ENCODE data around the gene CNIH2. TPM values are rescaled to one million over a fixed set of nuclear protein-coding genes. Genes with fewer than 3 reads are reported as not detected.

CNIH2 gene
- total RNA-seq, 1 experiment from 2014 or later: 1.3 TPM

DNA sequence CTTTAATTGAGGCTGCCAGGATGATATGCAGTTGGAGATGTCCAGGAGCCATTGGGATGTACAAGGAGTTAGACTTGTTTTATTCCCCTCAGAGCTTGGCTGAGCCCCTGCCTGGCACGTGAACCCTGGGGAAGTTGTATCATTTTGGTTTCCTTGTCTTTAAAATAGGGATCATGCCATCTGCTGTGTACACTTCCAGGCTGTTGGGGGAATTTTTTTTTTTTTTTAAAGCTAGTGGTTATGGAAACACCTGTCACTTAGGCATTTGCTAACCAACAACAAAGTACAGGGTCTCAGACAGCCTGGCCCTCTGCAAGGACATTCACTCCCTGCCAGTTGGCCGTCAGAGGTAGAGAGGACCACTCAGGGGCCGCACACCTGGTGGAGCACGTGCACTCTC, 18.0 kb upstream of the CNIH2 start:
- Histone ChIP-seq H4K20me1 (ENCODE audit: insufficient read depth) (no peaks in the 10 kb centered on the region), H3K4me1 (ENCODE audit: control insufficient read depth in 1 of 2, insufficient read depth in 2 of 2, low read length in 2 of 2) (peaks cover 10 to 20% of the 10 kb centered on the region in 2 experiments), H2AFZ (ENCODE audit: low read depth, low read length, poor library complexity, severe bottlenecking) (no peak overlapping the region), H3K36me3 (ENCODE audit: control insufficient read depth in 1 of 2, insufficient read depth in 2 of 2, low read length in 2 of 2) (peaks cover 6 to 8% of the 10 kb centered on the region in 2 experiments), H3K9me3 (ENCODE audit: control insufficient read depth in 1 of 2, insufficient read depth in 1 of 2, low read depth in 1 of 2, low read length in 2 of 2) (no peaks in the 10 kb centered on the region), H3K79me2 (ENCODE audit: insufficient read depth, low read length) (peaks cover 20% of the 10 kb centered on the region; the same call in 1 of the 2 replicates), H3K4me2 (ENCODE audit: low read length) (no peak overlapping the region), H3K9ac (ENCODE audit: low read length) (no peak overlapping the region), H3K9me2 (ENCODE audit: insufficient read depth) (no peaks in the 10 kb centered on the region), H3K27ac (ENCODE audit: low read depth, low read length) (no peak overlapping the region), H3K4me3 (replicated peaks in 1 of 2; ENCODE audit: low read depth in 1 of 2, low read length in 2 of 2) (no peak overlapping the region), H3K27me3 (ENCODE audit: insufficient read depth, low read length) (no peaks in the 10 kb centered on the region)
- POLR2A ChIA-PET: no interaction called here
- no TSS peak for BruUV-seq (replicated peaks)
- intact Hi-C loops (cut with micrococcal nuclease): loop anchor here (2.0 kb wide), 1 partner anchor 37 kb away; no protein-coding TSS in a partner anchor
- RAD21 ChIA-PET (ENCODE audit: low non-redundant PET in 1 of 2, low total read pairs in 2 of 2, uncharacterized antibody in 2 of 2, unreplicated experiment in 2 of 2): no interaction called here
- ATAC-seq: no peak
- DNase-seq (ENCODE audit: low read depth, low spot score): no peak
- CTCF ChIA-PET: interaction anchor here (1.1 kb wide), 1 partner anchor 192 kb away, joined by 3 read pairs; no protein-coding TSS in a partner anchor
- TF ChIP-seq CEBPB (IDR thresholded peaks at IDR 0.05; ENCODE audit: low read depth) (no peak), SRF (IDR thresholded peaks at IDR 0.05; ENCODE audit: low read depth) (no peak), JUND (IDR thresholded peaks at IDR 0.05) (no peak), EZH2 (IDR thresholded peaks at IDR 0.05) (no peak), TCF7L2 (IDR thresholded peaks at IDR 0.05; ENCODE audit: borderline replicate concordance, extremely low read depth, insufficient read depth, insufficient read length) (no peak), YY1 (IDR thresholded peaks at IDR 0.05; ENCODE audit: extremely low read depth, insufficient replicate concordance, low read depth, low read length) (no peak), CBX3 (IDR thresholded peaks at IDR 0.05; ENCODE audit: low read depth) (no peak), EZH2phosphoT487 (IDR thresholded peaks at IDR 0.05; ENCODE audit: borderline replicate concordance) (no peak), SP1 (IDR thresholded peaks at IDR 0.05; ENCODE audit: low read depth) (no peak), ZFX (IDR thresholded peaks at IDR 0.05) (no peak), RAD21 (IDR thresholded peaks at IDR 0.05; ENCODE audit: low read depth) (no peak)
- TF ChIP-seq, protein P1, sequence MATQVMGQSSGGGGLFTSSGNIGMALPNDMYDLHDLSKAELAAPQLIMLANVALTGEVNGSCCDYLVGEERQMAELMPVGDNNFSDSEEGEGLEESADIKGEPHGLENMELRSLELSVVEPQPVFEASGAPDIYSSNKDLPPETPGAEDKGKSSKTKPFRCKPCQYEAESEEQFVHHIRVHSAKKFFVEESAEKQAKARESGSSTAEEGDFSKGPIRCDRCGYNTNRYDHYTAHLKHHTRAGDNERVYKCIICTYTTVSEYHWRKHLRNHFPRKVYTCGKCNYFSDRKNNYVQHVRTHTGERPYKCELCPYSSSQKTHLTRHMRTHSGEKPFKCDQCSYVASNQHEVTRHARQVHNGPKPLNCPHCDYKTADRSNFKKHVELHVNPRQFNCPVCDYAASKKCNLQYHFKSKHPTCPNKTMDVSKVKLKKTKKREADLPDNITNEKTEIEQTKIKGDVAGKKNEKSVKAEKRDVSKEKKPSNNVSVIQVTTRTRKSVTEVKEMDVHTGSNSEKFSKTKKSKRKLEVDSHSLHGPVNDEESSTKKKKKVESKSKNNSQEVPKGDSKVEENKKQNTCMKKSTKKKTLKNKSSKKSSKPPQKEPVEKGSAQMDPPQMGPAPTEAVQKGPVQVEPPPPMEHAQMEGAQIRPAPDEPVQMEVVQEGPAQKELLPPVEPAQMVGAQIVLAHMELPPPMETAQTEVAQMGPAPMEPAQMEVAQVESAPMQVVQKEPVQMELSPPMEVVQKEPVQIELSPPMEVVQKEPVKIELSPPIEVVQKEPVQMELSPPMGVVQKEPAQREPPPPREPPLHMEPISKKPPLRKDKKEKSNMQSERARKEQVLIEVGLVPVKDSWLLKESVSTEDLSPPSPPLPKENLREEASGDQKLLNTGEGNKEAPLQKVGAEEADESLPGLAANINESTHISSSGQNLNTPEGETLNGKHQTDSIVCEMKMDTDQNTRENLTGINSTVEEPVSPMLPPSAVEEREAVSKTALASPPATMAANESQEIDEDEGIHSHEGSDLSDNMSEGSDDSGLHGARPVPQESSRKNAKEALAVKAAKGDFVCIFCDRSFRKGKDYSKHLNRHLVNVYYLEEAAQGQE (IDR thresholded peaks at IDR 0.05; ENCODE audit: low read depth): no peak
- TF ChIP-seq, protein P2, sequence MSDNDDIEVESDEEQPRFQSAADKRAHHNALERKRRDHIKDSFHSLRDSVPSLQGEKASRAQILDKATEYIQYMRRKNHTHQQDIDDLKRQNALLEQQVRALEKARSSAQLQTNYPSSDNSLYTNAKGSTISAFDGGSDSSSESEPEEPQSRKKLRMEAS (IDR thresholded peaks at IDR 0.05): no peak
- TF ChIP-seq, protein P3, sequence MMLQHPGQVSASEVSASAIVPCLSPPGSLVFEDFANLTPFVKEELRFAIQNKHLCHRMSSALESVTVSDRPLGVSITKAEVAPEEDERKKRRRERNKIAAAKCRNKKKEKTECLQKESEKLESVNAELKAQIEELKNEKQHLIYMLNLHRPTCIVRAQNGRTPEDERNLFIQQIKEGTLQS (IDR thresholded peaks at IDR 0.05): no peak
- TF ChIP-seq, protein P4, sequence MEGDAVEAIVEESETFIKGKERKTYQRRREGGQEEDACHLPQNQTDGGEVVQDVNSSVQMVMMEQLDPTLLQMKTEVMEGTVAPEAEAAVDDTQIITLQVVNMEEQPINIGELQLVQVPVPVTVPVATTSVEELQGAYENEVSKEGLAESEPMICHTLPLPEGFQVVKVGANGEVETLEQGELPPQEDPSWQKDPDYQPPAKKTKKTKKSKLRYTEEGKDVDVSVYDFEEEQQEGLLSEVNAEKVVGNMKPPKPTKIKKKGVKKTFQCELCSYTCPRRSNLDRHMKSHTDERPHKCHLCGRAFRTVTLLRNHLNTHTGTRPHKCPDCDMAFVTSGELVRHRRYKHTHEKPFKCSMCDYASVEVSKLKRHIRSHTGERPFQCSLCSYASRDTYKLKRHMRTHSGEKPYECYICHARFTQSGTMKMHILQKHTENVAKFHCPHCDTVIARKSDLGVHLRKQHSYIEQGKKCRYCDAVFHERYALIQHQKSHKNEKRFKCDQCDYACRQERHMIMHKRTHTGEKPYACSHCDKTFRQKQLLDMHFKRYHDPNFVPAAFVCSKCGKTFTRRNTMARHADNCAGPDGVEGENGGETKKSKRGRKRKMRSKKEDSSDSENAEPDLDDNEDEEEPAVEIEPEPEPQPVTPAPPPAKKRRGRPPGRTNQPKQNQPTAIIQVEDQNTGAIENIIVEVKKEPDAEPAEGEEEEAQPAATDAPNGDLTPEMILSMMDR (IDR thresholded peaks at IDR 0.05 in 2 of 3, conservative IDR thresholded peaks at IDR 0.05 in 1 of 3; ENCODE audit: borderline replicate concordance in 1 of 3, insufficient read depth in 1 of 3, low read depth in 2 of 3, low read length in 2 of 3): no peak
- TF ChIP-seq, protein P5, sequence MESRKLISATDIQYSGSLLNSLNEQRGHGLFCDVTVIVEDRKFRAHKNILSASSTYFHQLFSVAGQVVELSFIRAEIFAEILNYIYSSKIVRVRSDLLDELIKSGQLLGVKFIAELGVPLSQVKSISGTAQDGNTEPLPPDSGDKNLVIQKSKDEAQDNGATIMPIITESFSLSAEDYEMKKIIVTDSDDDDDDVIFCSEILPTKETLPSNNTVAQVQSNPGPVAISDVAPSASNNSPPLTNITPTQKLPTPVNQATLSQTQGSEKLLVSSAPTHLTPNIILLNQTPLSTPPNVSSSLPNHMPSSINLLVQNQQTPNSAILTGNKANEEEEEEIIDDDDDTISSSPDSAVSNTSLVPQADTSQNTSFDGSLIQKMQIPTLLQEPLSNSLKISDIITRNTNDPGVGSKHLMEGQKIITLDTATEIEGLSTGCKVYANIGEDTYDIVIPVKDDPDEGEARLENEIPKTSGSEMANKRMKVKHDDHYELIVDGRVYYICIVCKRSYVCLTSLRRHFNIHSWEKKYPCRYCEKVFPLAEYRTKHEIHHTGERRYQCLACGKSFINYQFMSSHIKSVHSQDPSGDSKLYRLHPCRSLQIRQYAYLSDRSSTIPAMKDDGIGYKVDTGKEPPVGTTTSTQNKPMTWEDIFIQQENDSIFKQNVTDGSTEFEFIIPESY (IDR thresholded peaks at IDR 0.05; ENCODE audit: extremely low read depth, insufficient replicate concordance, low read length): no peak

Measured in HCT116 (cell line).